NCI-H69 (cell line): ENCODE measurements around the gene AFAP1L2.

Experiments
- DNase-seq: peaks from one replicate; lab custom pipeline; 2025; lab: John Stamatoyannopoulos, UW

The AFAP1L2 gene

GRCh38 chr10:114404171-114405010 is at the start of gene AFAP1L2:
Gene AFAP1L2, minus strand, starts transcription at chr10:114404502. Its CDS starts 47 bp downstream, at chr10:114404455.
- peak; percentile 31 for DNase-seq

GRCh38 chr10:114453576-114453975 is 49.3 kb upstream of the AFAP1L2 start:
- no peak for DNase-seq

GRCh38 chr10:114448897-114449296 is 44.6 kb upstream of the AFAP1L2 start:
- DNase-seq: no peak

GRCh38 chr10:114445332-114445731 is 41.0 kb upstream of the AFAP1L2 start:
- no peak for DNase-seq

- no peak for DNase-seq
Observed at GRCh38 chr10:114444819-114445218, 40.5 kb upstream of the AFAP1L2 start.

- no peak for DNase-seq
Observed at GRCh38 chr10:114442091-114442630, 37.9 kb upstream of the AFAP1L2 start.

- no peak for DNase-seq
Observed at GRCh38 chr10:114441107-114441506, 36.8 kb upstream of the AFAP1L2 start.

GRCh38 chr10:114437473-114438292 is 33.4 kb upstream of the AFAP1L2 start:
- no peak for DNase-seq

GRCh38 chr10:114436941-114437340 is 32.6 kb upstream of the AFAP1L2 start:
- DNase-seq: no peak

GRCh38 chr10:114432566-114433093 is 28.3 kb upstream of the AFAP1L2 start:
- no peak for DNase-seq

- no peak for DNase-seq
Observed at GRCh38 chr10:114431414-114432135, 27.3 kb upstream of the AFAP1L2 start.

- no peak for DNase-seq
Observed at GRCh38 chr10:114430688-114431413, 26.5 kb upstream of the AFAP1L2 start.

GRCh38 chr10:114429581-114430335 is 25.5 kb upstream of the AFAP1L2 start:
- no peak for DNase-seq

- no peak for DNase-seq
Observed at GRCh38 chr10:114427124-114427852, 23.0 kb upstream of the AFAP1L2 start.

- DNase-seq: no peak
Observed at GRCh38 chr10:114426476-114426875, 22.2 kb upstream of the AFAP1L2 start.

GRCh38 chr10:114420811-114421485 is 16.6 kb upstream of the AFAP1L2 start:
- DNase-seq: no peak

GRCh38 chr10:114418109-114418508 is 13.8 kb upstream of the AFAP1L2 start:
- no peak for DNase-seq

GRCh38 chr10:114412907-114413797 is 8.8 kb upstream of the AFAP1L2 start:
- no peak for DNase-seq
